H9 (cell line): ENCODE results near the gene NKAIN2. TPM values are rescaled to one million over a fixed set of nuclear protein-coding genes. Genes with fewer than 3 reads are reported as not detected.

Source experiments
- DNase-seq: peaks from one replicate; pipeline ENCODE4 v3.0.0-alpha.2; 2017
- H2AFZ ChIP-seq: one replicate; pipeline ENCODE4 v1.6.1; 2013; ENCODE audit warnings: mild to moderate bottlenecking, low read length, control low read depth, moderate library complexity
- H2AK5ac ChIP-seq: 2 replicates; pipeline ENCODE4 v1.6.1; 2013; ENCODE audit warnings: low read length, control low read depth, mixed read lengths; ENCODE audit not compliant: insufficient read length
- H2BK120ac ChIP-seq: one replicate; pipeline ENCODE4 v1.6.1; 2013; ENCODE audit warnings: low read depth, mild to moderate bottlenecking, low read length, control low read depth, inconsistent platforms; ENCODE audit not compliant: poor library complexity, severe bottlenecking
- H2BK12ac ChIP-seq: 2 replicates; pipeline ENCODE4 v1.6.1; 2013; ENCODE audit warnings: low read length, control low read depth, mixed read lengths, low read depth; ENCODE audit not compliant: insufficient read length
- H2BK15ac ChIP-seq: 2 replicates; pipeline ENCODE4 v1.6.1; 2013; ENCODE audit warnings: low read depth, low read length, control low read depth
- H2BK20ac ChIP-seq: one replicate; pipeline ENCODE4 v1.6.1; 2013; ENCODE audit warnings: low read depth, mild to moderate bottlenecking, low read length, control low read depth, inconsistent platforms; ENCODE audit not compliant: poor library complexity, severe bottlenecking
- H2BK5ac ChIP-seq: 2 replicates; pipeline ENCODE4 v1.6.1; 2013; ENCODE audit warnings: low read length, control low read depth, mixed read lengths; ENCODE audit not compliant: insufficient read length
- H3K14ac ChIP-seq: 2 replicates; pipeline ENCODE4 v1.6.1; 2013; ENCODE audit warnings: low read length, control low read depth; ENCODE audit not compliant: insufficient read depth
- H3K18ac ChIP-seq: 2 replicates; pipeline ENCODE4 v1.6.1; 2013; ENCODE audit warnings: low read depth, mild to moderate bottlenecking, mixed read lengths, low read length, control low read depth; ENCODE audit not compliant: insufficient read length
- H3K23ac ChIP-seq: 2 replicates; pipeline ENCODE4 v1.6.1; 2013; ENCODE audit warnings: low read length, control low read depth, mixed read lengths, low read depth; ENCODE audit not compliant: insufficient read length
- H3K23me2 ChIP-seq: 2 replicates; pipeline ENCODE4 v1.6.1; 2013; ENCODE audit warnings: low read depth, mild to moderate bottlenecking, mixed read lengths, low read length, control low read depth; ENCODE audit not compliant: insufficient read length, poor library complexity, severe bottlenecking
- H3K27ac ChIP-seq: 2 replicates; pipeline ENCODE4 v1.5.1; 2013; ENCODE audit warnings: low read length, control low read depth, mixed read lengths, low read depth; ENCODE audit not compliant: insufficient read length
- H3K27me3 ChIP-seq: 2 replicates; pipeline ENCODE4 v1.6.1; 2013; ENCODE audit warnings: low read length, control low read depth, inconsistent platforms; ENCODE audit not compliant: insufficient read depth
- H3K4ac ChIP-seq: 2 replicates; pipeline ENCODE4 v1.6.1; 2013; ENCODE audit warnings: low read depth, mild to moderate bottlenecking, control low read depth, inconsistent platforms, low read length, moderate library complexity
- H3K4me1 ChIP-seq: 2 replicates; pipeline ENCODE4 v1.6.1; 2013; ENCODE audit warnings: low read length, control low read depth, inconsistent platforms; ENCODE audit not compliant: insufficient read depth
- H3K4me2 ChIP-seq: 2 replicates; pipeline ENCODE4 v1.6.1; 2013; ENCODE audit warnings: low read length, control low read depth, mixed read lengths; ENCODE audit not compliant: insufficient read length, insufficient read depth
- H3K56ac ChIP-seq: 2 replicates; pipeline ENCODE4 v1.6.1; 2013; ENCODE audit warnings: low read depth, mild to moderate bottlenecking, mixed read lengths, low read length, control low read depth; ENCODE audit not compliant: insufficient read length
- H3K79me1 ChIP-seq: 2 replicates; pipeline ENCODE4 v1.6.1; 2013; ENCODE audit warnings: low read depth, mild to moderate bottlenecking, moderate library complexity, low read length, control low read depth, inconsistent platforms; ENCODE audit not compliant: insufficient read depth, poor library complexity, severe bottlenecking
- H3K79me2 ChIP-seq: 2 replicates; pipeline ENCODE4 v1.6.1; 2013; ENCODE audit warnings: low read length, control low read depth, inconsistent platforms; ENCODE audit not compliant: insufficient read depth
- H3K9ac ChIP-seq: 2 replicates; pipeline ENCODE4 v1.6.1; 2013; ENCODE audit warnings: low read length, control low read depth, mixed read lengths; ENCODE audit not compliant: insufficient read length; ENCODE audit errors: extremely low read depth
- H3K9me3 ChIP-seq: one replicate; pipeline ENCODE4 v1.6.1; 2013; ENCODE audit warnings: low read depth, low read length, inconsistent platforms; ENCODE audit not compliant: control insufficient read depth
- H3T11ph ChIP-seq: one replicate; pipeline ENCODE4 v1.6.1; 2013; ENCODE audit warnings: mild to moderate bottlenecking, low read length, control low read depth, inconsistent platforms
- H4K20me1 ChIP-seq: one replicate; pipeline ENCODE4 v1.6.1; 2013; ENCODE audit not compliant: control insufficient read depth, insufficient read length, insufficient read depth
- H4K5ac ChIP-seq: 2 replicates; pipeline ENCODE4 v1.6.1; 2013; ENCODE audit warnings: low read depth, mild to moderate bottlenecking, mixed read lengths, low read length, control low read depth; ENCODE audit not compliant: insufficient read length
- H4K8ac ChIP-seq: replicated peaks from 2 replicates; pipeline ENCODE4 v1.6.1; 2013; ENCODE audit warnings: low read length, control low read depth, mixed read lengths, low read depth; ENCODE audit not compliant: insufficient read length
- H4K91ac ChIP-seq: 2 replicates; pipeline ENCODE4 v1.6.1; 2013; ENCODE audit warnings: low read depth, mild to moderate bottlenecking, moderate library complexity, mixed read lengths, low read length, control low read depth; ENCODE audit not compliant: insufficient read length
- H3K27ac Mint-ChIP-seq, 3 experiments: 2 replicates in 2 of 3; 3 replicates in 1 of 3; pipeline ENCODE4 v1.8.0; 2020 to 2021; ENCODE audit warnings: mixed read lengths in 3 of 3, mild to moderate bottlenecking in 1 of 3, moderate library complexity in 1 of 3
- H3K27me3 Mint-ChIP-seq: 2 replicates; pipeline ENCODE4 v1.8.0; 2021; ENCODE audit warnings: low read depth, mild to moderate bottlenecking, moderate library complexity, mixed read lengths
- H3K36me3 Mint-ChIP-seq, 3 experiments: 2 replicates in 2 of 3; 3 replicates in 1 of 3; pipeline ENCODE4 v1.8.0; 2020 to 2021; ENCODE audit warnings: low read depth in 3 of 3, mixed read lengths in 3 of 3; ENCODE audit not compliant: insufficient read depth in 1 of 3
- H3K4me1 Mint-ChIP-seq, 2 experiments: 2 replicates each; pipeline ENCODE4 v1.8.0; 2020; ENCODE audit warnings: mixed read lengths in 2 of 2
- H3K4me3 Mint-ChIP-seq, 2 experiments: 2 replicates in 1 of 2; 3 replicates in 1 of 2; pipeline ENCODE4 v1.8.0; 2020 to 2021; ENCODE audit warnings: mild to moderate bottlenecking in 2 of 2, mixed read lengths in 2 of 2, moderate library complexity in 1 of 2
- H3K9me3 Mint-ChIP-seq, 2 experiments: 2 replicates in 1 of 2; 3 replicates in 1 of 2; pipeline ENCODE4 v1.8.0; 2020; ENCODE audit warnings: mild to moderate bottlenecking in 2 of 2, mixed read lengths in 2 of 2, moderate library complexity in 1 of 2
- WGBS: extraction: QIAGEN DNeasy Blood & Tissue Kit; methylation state at CpG from one replicate; pipeline ENCODE4 v1.1.7; 2013; ENCODE audit warnings: missing lambda C conversion rate, low lambda C conversion rate, mixed read lengths; ENCODE audit not compliant: insufficient read length; ENCODE audit errors: extremely low coverage; 5-methylcytosine and 5-hydroxymethylcytosine counted together
- total RNA-seq: library from RNA; stranded (reverse); gene quantifications from 2 replicates; pipeline ENCODE4 v1.2.1, GENCODE V29; 2021
- TF ChIP-seq, protein P1 (sequence below): fragments of 200-600 bp; sonication (generic); conservative IDR thresholded peaks from 3 replicates; pipeline ENCODE4 v1.8.0; 2021; ENCODE audit warnings: antibody characterized with exemption, mild to moderate bottlenecking

The NKAIN2 gene
- total RNA-seq, 1 experiment from 2014 or later: 0.17 TPM

DNA sequence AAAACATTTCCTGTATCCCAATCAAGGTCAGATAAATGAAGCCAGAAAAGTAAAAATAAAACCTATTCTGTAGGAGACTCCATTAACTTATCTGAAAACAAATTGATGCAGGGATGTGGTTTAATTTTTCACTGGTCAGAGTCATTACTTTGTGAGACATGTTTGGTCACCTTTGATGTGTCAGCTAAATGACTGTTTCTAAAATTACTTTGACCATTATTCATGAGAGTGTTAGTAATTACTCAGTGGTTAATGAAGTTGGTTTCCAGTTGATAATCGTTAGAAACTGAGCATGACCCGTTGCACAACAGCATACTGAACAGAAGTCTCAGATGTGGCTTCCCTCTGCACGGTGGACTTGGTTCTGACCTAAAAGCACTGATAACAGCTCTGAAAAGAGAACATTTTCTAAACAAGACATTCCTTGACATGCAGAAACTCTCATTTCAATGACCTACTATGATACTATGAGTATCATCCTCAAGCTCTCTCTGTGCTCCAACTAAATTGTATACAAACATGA lies 748.1 kb downstream of the NKAIN2 start:
- no peak overlapping the region for H3K4me2 ChIP-seq

More for the DNA sequence above, 748.1 kb downstream of the NKAIN2 start:
- H3K9ac ChIP-seq: no peak overlapping the region
- no peak overlapping the region for H3K18ac ChIP-seq
- H2BK5ac ChIP-seq: no peak overlapping the region
- no peak overlapping the region for H2AK5ac ChIP-seq
- no peak overlapping the region for H4K5ac ChIP-seq
- TF ChIP-seq, protein P1, sequence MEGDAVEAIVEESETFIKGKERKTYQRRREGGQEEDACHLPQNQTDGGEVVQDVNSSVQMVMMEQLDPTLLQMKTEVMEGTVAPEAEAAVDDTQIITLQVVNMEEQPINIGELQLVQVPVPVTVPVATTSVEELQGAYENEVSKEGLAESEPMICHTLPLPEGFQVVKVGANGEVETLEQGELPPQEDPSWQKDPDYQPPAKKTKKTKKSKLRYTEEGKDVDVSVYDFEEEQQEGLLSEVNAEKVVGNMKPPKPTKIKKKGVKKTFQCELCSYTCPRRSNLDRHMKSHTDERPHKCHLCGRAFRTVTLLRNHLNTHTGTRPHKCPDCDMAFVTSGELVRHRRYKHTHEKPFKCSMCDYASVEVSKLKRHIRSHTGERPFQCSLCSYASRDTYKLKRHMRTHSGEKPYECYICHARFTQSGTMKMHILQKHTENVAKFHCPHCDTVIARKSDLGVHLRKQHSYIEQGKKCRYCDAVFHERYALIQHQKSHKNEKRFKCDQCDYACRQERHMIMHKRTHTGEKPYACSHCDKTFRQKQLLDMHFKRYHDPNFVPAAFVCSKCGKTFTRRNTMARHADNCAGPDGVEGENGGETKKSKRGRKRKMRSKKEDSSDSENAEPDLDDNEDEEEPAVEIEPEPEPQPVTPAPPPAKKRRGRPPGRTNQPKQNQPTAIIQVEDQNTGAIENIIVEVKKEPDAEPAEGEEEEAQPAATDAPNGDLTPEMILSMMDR: no peak
- no peak overlapping the region for H3K56ac ChIP-seq
- H3K23ac ChIP-seq: no peak overlapping the region
- no peak overlapping the region for H2BK15ac ChIP-seq
- no peak overlapping the region for H2AFZ ChIP-seq
- Mint-ChIP-seq H3K4me1 (no peaks in the 10 kb centered on the region), H3K9me3 (no peaks in the 10 kb centered on the region), H3K27me3 (no peaks in the 10 kb centered on the region), H3K36me3 (no peaks in the 10 kb centered on the region; a peak in 1 of 7 replicates), H3K4me3 (no peak overlapping the region), H3K27ac (no peak overlapping the region)
- no peak overlapping the region for H4K8ac ChIP-seq
- DNase-seq: no peak
- no peak overlapping the region for H3K27ac ChIP-seq
- no peaks in the 10 kb centered on the region for H4K20me1 ChIP-seq
- H3K14ac ChIP-seq: no peak overlapping the region
- H3K4ac ChIP-seq: no peak overlapping the region
- no peak overlapping the region for H2BK20ac ChIP-seq
- H4K91ac ChIP-seq: no peak overlapping the region
- H3K79me2 ChIP-seq: no peaks in the 10 kb centered on the region
- H2BK12ac ChIP-seq: no peak overlapping the region
- H3T11ph ChIP-seq: no peak overlapping the region
- H2BK120ac ChIP-seq: no peak overlapping the region
- H3K4me1 ChIP-seq: no peaks in the 10 kb centered on the region
- no peaks in the 10 kb centered on the region for H3K9me3 ChIP-seq
- H3K27me3 ChIP-seq: no peaks in the 10 kb centered on the region
- no peaks in the 10 kb centered on the region for H3K79me1 ChIP-seq
- no CpG with 5 or more reads among the region's 3 CpGs for WGBS
- H3K23me2 ChIP-seq: no peaks in the 10 kb centered on the region
